IMR-90 (cell line): ENCODE data around the gene TIAM2. TPM values are rescaled to one million over a fixed set of nuclear protein-coding genes. Genes with fewer than 3 reads are reported as not detected.

Experiments used
- ATAC-seq: fragments of 200-7000 bp; cut with Tn5 transposase; 2 replicates; pipeline ENCODE4 v1.9.1; 2020; ENCODE audit warnings: low read depth, mild to moderate bottlenecking, moderate library complexity
- BruUV-seq: library from RNA; stranded (reverse); fragments of 400-500 nt; replicated peaks from 2 replicates; lab custom pipeline; 2021; lab: Mats Ljungman, UMichigan
- CTCF ChIA-PET: fragments of 300-600 bp; formaldehyde crosslinking; extraction: SDS; loops from one replicate; lab custom pipeline; 2021; ENCODE audit warnings: antibody characterized with exemption; lab: Yijun Ruan, JAX
- POLR2A ChIA-PET: fragments of 300-600 bp; sonication (Branson Sonifier 250); formaldehyde crosslinking; loops from one replicate; lab custom pipeline; 2022; ENCODE audit warnings: antibody characterized with exemption; ENCODE audit not compliant: unreplicated experiment; lab: Charles Lee
- DNase-seq: peaks from one replicate; pipeline ENCODE4 v3.0.0; 2013
- H2AFZ ChIP-seq: replicated peaks from 2 replicates; pipeline ENCODE3; 2013; ENCODE audit warnings: low read length, mild to moderate bottlenecking; ENCODE audit not compliant: poor library complexity
- H2AK5ac ChIP-seq: 2 replicates; pipeline ENCODE4 v1.6.1; 2013; ENCODE audit warnings: low read depth, low read length, inconsistent platforms
- H2AK9ac ChIP-seq: replicated peaks from 2 replicates; pipeline ENCODE3; 2013; ENCODE audit warnings: mild to moderate bottlenecking, low read depth, low read length, moderate library complexity; ENCODE audit not compliant: poor library complexity
- H2BK120ac ChIP-seq: 2 replicates; pipeline ENCODE4 v1.6.1; 2013; ENCODE audit warnings: low read depth, low read length, inconsistent platforms
- H2BK15ac ChIP-seq: 3 replicates; pipeline ENCODE4 v1.6.1; 2013; ENCODE audit warnings: low read depth, low read length, inconsistent platforms
- H2BK20ac ChIP-seq: 2 replicates; pipeline ENCODE4 v1.6.1; 2013; ENCODE audit warnings: low read depth, mild to moderate bottlenecking, inconsistent platforms, low read length, moderate library complexity
- H2BK5ac ChIP-seq: 2 replicates; pipeline ENCODE4 v1.6.1; 2013; ENCODE audit warnings: mild to moderate bottlenecking, low read depth, low read length, inconsistent platforms; ENCODE audit not compliant: poor library complexity, severe bottlenecking
- H3K14ac ChIP-seq: replicated peaks from 2 replicates; pipeline ENCODE4 v1.6.1; 2013; ENCODE audit warnings: low read depth, low read length, inconsistent platforms
- H3K18ac ChIP-seq: 2 replicates; pipeline ENCODE4 v1.6.1; 2013; ENCODE audit warnings: low read depth, low read length, control low read depth
- H3K23ac ChIP-seq: 2 replicates; pipeline ENCODE4 v1.6.1; 2013; ENCODE audit warnings: low read depth, low read length, inconsistent platforms
- H3K27ac ChIP-seq: 2 replicates; pipeline ENCODE4 v1.5.1; 2013; ENCODE audit warnings: mild to moderate bottlenecking, control low read depth, low read length; ENCODE audit not compliant: insufficient read depth
- H3K27me3 ChIP-seq: 2 replicates; pipeline ENCODE4 v1.6.1; 2013; ENCODE audit warnings: low read length; ENCODE audit not compliant: control insufficient read depth, insufficient read depth
- H3K36me3 ChIP-seq: 2 replicates; pipeline ENCODE4 v1.6.1; 2013; ENCODE audit warnings: low read length, mixed read lengths; ENCODE audit not compliant: control insufficient read depth, insufficient read depth
- H3K4ac ChIP-seq: 2 replicates; pipeline ENCODE4 v1.6.1; 2013; ENCODE audit warnings: low read depth, low read length, inconsistent platforms
- H3K4me1 ChIP-seq: 2 replicates; pipeline ENCODE4 v1.6.1; 2013; ENCODE audit warnings: low read length, mixed read lengths; ENCODE audit not compliant: control insufficient read depth, insufficient read depth
- H3K4me2 ChIP-seq: 2 replicates; pipeline ENCODE4 v1.6.1; 2013; ENCODE audit warnings: low read depth, mild to moderate bottlenecking, control low read depth, low read length, moderate library complexity
- H3K4me3 ChIP-seq: 2 replicates; pipeline ENCODE4 v1.5.1; 2013; ENCODE audit warnings: low read depth, mild to moderate bottlenecking, control low read depth, low read length, moderate library complexity; ENCODE audit not compliant: insufficient read depth
- H3K56ac ChIP-seq: 2 replicates; pipeline ENCODE4 v1.6.1; 2013; ENCODE audit warnings: low read length, inconsistent platforms; ENCODE audit not compliant: insufficient read depth; ENCODE audit errors: extremely low read depth
- H3K79me1 ChIP-seq, 2 experiments: 2 replicates each; pipeline ENCODE4 v1.6.1; 2013; ENCODE audit warnings: low read length in 2 of 2, inconsistent platforms in 1 of 2, low read depth in 1 of 2
- H3K9ac ChIP-seq: 2 replicates; pipeline ENCODE4 v1.6.1; 2013; ENCODE audit warnings: low read depth, low read length, control low read depth
- H3K9me1 ChIP-seq: 2 replicates; pipeline ENCODE4 v1.6.1; 2013; ENCODE audit warnings: low read length, inconsistent platforms; ENCODE audit not compliant: insufficient read depth
- H3K9me3 ChIP-seq: 2 replicates; pipeline ENCODE4 v1.6.1; 2013; ENCODE audit warnings: low read length; ENCODE audit not compliant: control insufficient read depth, insufficient read depth
- H4K20me1 ChIP-seq: 2 replicates; pipeline ENCODE4 v1.6.1; 2013; ENCODE audit warnings: low read length, inconsistent platforms; ENCODE audit not compliant: insufficient read depth
- H4K5ac ChIP-seq: 2 replicates; pipeline ENCODE4 v1.6.1; 2013; ENCODE audit warnings: mild to moderate bottlenecking, low read depth, low read length, control low read depth
- H4K8ac ChIP-seq, 2 experiments: 2 replicates each; pipeline ENCODE4 v1.6.1; 2013; ENCODE audit warnings: low read depth in 2 of 2, low read length in 2 of 2, control low read depth in 1 of 2, inconsistent platforms in 1 of 2
- H4K91ac ChIP-seq: 2 replicates; pipeline ENCODE4 v1.6.1; 2013; ENCODE audit warnings: low read depth, low read length, inconsistent platforms; ENCODE audit not compliant: insufficient read depth
- BHLHE40 ChIP-seq: fragments of 150-350 bp; IDR thresholded peaks from 2 replicates; pipeline ENCODE4 v1.6.1; 2016; ENCODE audit warnings: mild to moderate bottlenecking, low read depth, low read length
- CEBPB ChIP-seq: IDR thresholded peaks from 2 replicates; pipeline ENCODE4 v1.6.1; 2012; ENCODE audit warnings: low read depth, low read length, improper control_type of control experiment
- CHD1 ChIP-seq: IDR thresholded peaks from 2 replicates; pipeline ENCODE4 v1.6.1; 2012; ENCODE audit warnings: low read depth, low read length, improper control_type of control experiment
- CTCF ChIP-seq: conservative IDR thresholded peaks from 2 replicates; pipeline ENCODE4 v1.5.1; 2012; ENCODE audit warnings: mild to moderate bottlenecking, low read depth, low read length, improper control_type of control experiment
- ELK1 ChIP-seq: fragments of 150-350 bp; IDR thresholded peaks from 2 replicates; pipeline ENCODE4 v1.6.1; 2016; ENCODE audit warnings: low read depth, mild to moderate bottlenecking, low read length, moderate library complexity, borderline replicate concordance
- FOS ChIP-seq: fragments of 150-350 bp; IDR thresholded peaks from 2 replicates; pipeline ENCODE4 v1.6.1; 2016; ENCODE audit warnings: low read depth, low read length
- MAFK ChIP-seq: IDR thresholded peaks from 2 replicates; pipeline ENCODE4 v1.6.1; 2012; ENCODE audit warnings: low read depth, low read length, improper control_type of control experiment
- MAZ ChIP-seq: IDR thresholded peaks from 2 replicates; pipeline ENCODE4 v1.6.1; 2012; ENCODE audit warnings: low read depth, mild to moderate bottlenecking, low read length, improper control_type of control experiment, moderate library complexity, borderline replicate concordance
- MXI1 ChIP-seq: IDR thresholded peaks from 2 replicates; pipeline ENCODE4 v1.6.1; 2012; ENCODE audit warnings: low read depth, mild to moderate bottlenecking, low read length, moderate library complexity, borderline replicate concordance
- NFE2L2 ChIP-seq: fragments of 150-350 bp; IDR thresholded peaks from 2 replicates; pipeline ENCODE4 v1.6.1; 2016; ENCODE audit warnings: low read depth, mild to moderate bottlenecking, low read length
- POLR2A ChIP-seq: IDR thresholded peaks from 2 replicates; pipeline ENCODE4 v1.6.1; 2012; ENCODE audit warnings: mild to moderate bottlenecking, low read depth, low read length
- RAD21 ChIP-seq: IDR thresholded peaks from 2 replicates; pipeline ENCODE4 v1.6.1; 2012; ENCODE audit warnings: low read length, improper control_type of control experiment
- RCOR1 ChIP-seq: IDR thresholded peaks from 2 replicates; pipeline ENCODE4 v1.6.1; 2012; ENCODE audit warnings: mild to moderate bottlenecking, low read length, improper control_type of control experiment; ENCODE audit not compliant: insufficient replicate concordance
- RFX5 ChIP-seq: IDR thresholded peaks from 2 replicates; pipeline ENCODE4 v1.8.0; 2012; ENCODE audit warnings: low read depth, mild to moderate bottlenecking, low read length, moderate library complexity
- SMC3 ChIP-seq: fragments of 150-350 bp; IDR thresholded peaks from 2 replicates; pipeline ENCODE4 v1.6.1; 2016; ENCODE audit warnings: low read depth, mild to moderate bottlenecking, antibody characterized with exemption, low read length, moderate library complexity
- USF2 ChIP-seq: fragments of 150-350 bp; IDR thresholded peaks from 2 replicates; pipeline ENCODE4 v1.6.1; 2017; ENCODE audit warnings: mild to moderate bottlenecking, antibody characterized with exemption, low read length, low read depth
- WGBS, 2 experiments: methylation state at CpG; one replicate each; pipeline versions ENCODE4 v1.1.5 to v1.1.7; 2013; ENCODE audit warnings: missing lambda C conversion rate in 2 of 2; ENCODE audit not compliant: insufficient read length in 1 of 2; ENCODE audit errors: extremely low coverage in 2 of 2; 5-methylcytosine and 5-hydroxymethylcytosine counted together
- dilution Hi-C: fragments of 300-500 bp; cut with HindIII; formaldehyde crosslinking; loops from one replicate; pipeline ENCODE4 v1.14.3; 2018; ENCODE audit warnings: low sequenced_read_pairs; ENCODE audit not compliant: unreplicated experiment
- in situ Hi-C: fragments of 300-500 bp; cut with MboI; formaldehyde crosslinking; loops from 3 replicates; pipeline ENCODE4 v1.14.3; 2019; ENCODE audit warnings: low sequenced_read_pairs, inconsistent platforms, mixed read lengths
- intact Hi-C: fragments of 100-400 bp; cut with micrococcal nuclease; formaldehyde crosslinking; loops from 2 replicates; pipeline ENCODE4 v1.10.0; 2022
- polyA plus RNA-seq, 3 experiments: library from polyadenylated mRNA; depleted of rRNA; stranded (reverse); fragments of >200 nt; gene quantifications; 2 replicates each; pipeline ENCODE4 v1.2.3, GENCODE V29; 2012; ENCODE audit warnings: low replicate concordance in 1 of 3
- total RNA-seq: library from RNA; depleted of rRNA; stranded (reverse); fragments of >200 nt; gene quantifications from 2 replicates; pipeline ENCODE4 v1.2.3, GENCODE V29; 2012

Gene TIAM2
- total and polyA plus RNA-seq, 2 of the 4 experiments (the other 2 are of a cell fraction), result 3.1 to 4.7 TPM

- CTCF ChIA-PET, result interaction anchor here (0.7 kb wide), 2 partner anchors 8 to 239 kb away, joined by 5 read pairs; no protein-coding TSS in a partner anchor
- DNase-seq, result no peak
These were observed 82.2 kb downstream of the TIAM2 start for GRCh38 chr6:155077331-155077730.

More at GRCh38 chr6:155077331-155077730, 82.2 kb downstream of the TIAM2 start:
- Histone ChIP-seq H3K4me3 (no peak overlapping the region), H2AFZ (no peak overlapping the region), H4K8ac (no peak overlapping the region), H3K4me1 (peaks cover 2% of the 10 kb centered on the region; the same call in 1 of the 2 replicates), H3K36me3 (no peaks in the 10 kb centered on the region), H3K4me2 (no peak overlapping the region), H3K14ac (no peak overlapping the region), H3K23ac (no peak overlapping the region), H4K91ac (no peak overlapping the region), H3K9me3 (no peaks in the 10 kb centered on the region), H3K9me1 (0 out of 2 replicates have a peak, but pooled peaks cover 3% of the 10 kb centered on the region), H3K4ac (no peak overlapping the region), H3K79me1 (no peaks in the 10 kb centered on the region), H2AK9ac (no peak overlapping the region), H4K20me1 (no peaks in the 10 kb centered on the region), H2AK5ac (no peak overlapping the region), H3K9ac (no peak overlapping the region), H3K18ac (no peak overlapping the region), H3K27me3 (no peaks in the 10 kb centered on the region), H2BK120ac (no peak overlapping the region), H2BK15ac (no peak overlapping the region), H4K5ac (no peak overlapping the region), H2BK5ac (no peak overlapping the region), H3K56ac (no peak overlapping the region), H3K27ac (no peak overlapping the region), H2BK20ac (no peak overlapping the region)
- BruUV-seq, result no TSS peak
- no peak for ATAC-seq
- intact Hi-C loops, result no loop called here
- in situ Hi-C loops, result no loop called here
- no CpG with 5 or more reads among the region's 7 CpGs for WGBS, 2 experiments
- TF ChIP-seq RCOR1 (no peak), CTCF (no peak), BHLHE40 (no peak), FOS (no peak), NFE2L2 (no peak), MAZ (no peak), MXI1 (no peak), USF2 (no peak), ELK1 (no peak), RAD21 (no peak), CEBPB (no peak), POLR2A (no peak), MAFK (no peak), SMC3 (no peak), CHD1 (no peak), RFX5 (no peak)
- dilution Hi-C loops, result no loop called here
- POLR2A ChIA-PET, result no interaction called here
